ENCODE measurements around the gene MRAS. TPM values are rescaled to one million over a fixed set of nuclear protein-coding genes. Genes with fewer than 3 reads are reported as not detected.

MRAS gene
- polyA plus RNA-seq, 1 of the 3 experiments (the other 2 are of a cell fraction), result 25.0 TPM

GRCh38 chr3:138450704-138451424, 102.5 kb downstream of the MRAS start:
- no peak overlapping the region for H2AFZ ChIP-seq (ENCODE audit: low read depth)
- no peaks in the 10 kb centered on the region for H3K9me3 ChIP-seq
- H3K9ac ChIP-seq, result no peak overlapping the region
- POLR2A ChIA-PET, result no interaction called here
- no peaks in the 10 kb centered on the region for H4K20me1 ChIP-seq (ENCODE audit: insufficient read depth)
- no peaks in the 10 kb centered on the region for H3K79me2 ChIP-seq (ENCODE audit: insufficient read depth)
- TF ChIP-seq RXRA (IDR thresholded peaks at IDR 0.05; ENCODE audit: borderline replicate concordance, low read depth) (no peak), PBX3 (IDR thresholded peaks at IDR 0.05) (no peak), FOSL2 (IDR thresholded peaks at IDR 0.05; ENCODE audit: borderline replicate concordance, low read depth) (no peak), YY1 (IDR thresholded peaks at IDR 0.05; ENCODE audit: low read depth) (no peak), TAF1 (IDR thresholded peaks at IDR 0.05; ENCODE audit: borderline replicate concordance, low read depth, low read length) (no peak), TCF12 (IDR thresholded peaks at IDR 0.05) (no peak), NRF1 (IDR thresholded peaks at IDR 0.05; ENCODE audit: low read depth, low read length) (no peak), FOXJ3 (CRISPR knock-in tag; IDR thresholded peaks at IDR 0.05) (no peak), CTCF (IDR thresholded peaks at IDR 0.05) (no peak), EP300 (IDR thresholded peaks at IDR 0.05; ENCODE audit: borderline replicate concordance in 1 of 2, low read depth in 1 of 2, low read length in 1 of 2) (no peak), RFX5 (IDR thresholded peaks at IDR 0.05; ENCODE audit: low read length) (no peak), GATA2 (CRISPR knock-in tag; IDR thresholded peaks at IDR 0.05) (no peak)
- H3F3A ChIP-seq (replicated peaks; ENCODE audit: insufficient read depth), result no peaks in the 10 kb centered on the region
- no peaks in the 10 kb centered on the region for H3K27me3 ChIP-seq (ENCODE audit: insufficient read depth)
- no peak overlapping the region for H3K4me3 ChIP-seq (ENCODE audit: low read depth in 2 of 2, low read length in 1 of 2)
- H3K36me3 ChIP-seq (replicated peaks in 1 of 2; ENCODE audit: control insufficient read depth in 1 of 2, insufficient read depth in 2 of 2, low read length in 1 of 2), result no peaks in the 10 kb centered on the region
- H3K4me2 ChIP-seq, result no peak overlapping the region
- 38% methylated on average over 4 of the region's 6 CpGs for WGBS (ENCODE audit: low lambda C conversion rate)
- H3K4me1 ChIP-seq (ENCODE audit: control insufficient read depth in 1 of 2, insufficient read depth in 2 of 2, low read depth in 1 of 2, low read length in 1 of 2), result no peaks in the 10 kb centered on the region
- no peak overlapping the region for H3K27ac ChIP-seq (ENCODE audit: low read depth in 2 of 2, low read length in 1 of 2)
- CTCF ChIA-PET, result interaction anchor here (1.4 to 1.5 kb wide), 2 partner anchors 28 to 34 kb away, joined by 4 to 5 read pairs; no protein-coding TSS in a partner anchor
- H3K9me2 ChIP-seq, result no peaks in the 10 kb centered on the region
- no peak for DNase-seq

- ChIA-PET POLR2A (no interaction called here), CTCF (interaction anchor here (1.4 kb wide), 1 partner anchor 35 kb away, joined by 4 read pairs; no protein-coding TSS in a partner anchor)
- WGBS (ENCODE audit: low lambda C conversion rate), result 91% methylated on average over 26 of the region's 43 CpGs
- Histone ChIP-seq H3K79me2 (ENCODE audit: insufficient read depth) (no peaks in the 10 kb centered on the region), H3K27me3 (ENCODE audit: insufficient read depth) (no peaks in the 10 kb centered on the region), H3K27ac (ENCODE audit: low read depth in 2 of 2, low read length in 1 of 2) (no peak overlapping the region), H4K20me1 (ENCODE audit: insufficient read depth) (no peaks in the 10 kb centered on the region), H3F3A (replicated peaks; ENCODE audit: insufficient read depth) (no peaks in the 10 kb centered on the region), H3K4me2 (no peak overlapping the region), H3K4me1 (ENCODE audit: control insufficient read depth in 1 of 2, insufficient read depth in 2 of 2, low read depth in 1 of 2, low read length in 1 of 2) (no peaks in the 10 kb centered on the region), H3K9ac (no peak overlapping the region), H2AFZ (ENCODE audit: low read depth) (no peak overlapping the region), H3K36me3 (replicated peaks in 1 of 2; ENCODE audit: control insufficient read depth in 1 of 2, insufficient read depth in 2 of 2, low read length in 1 of 2) (no peaks in the 10 kb centered on the region), H3K4me3 (ENCODE audit: low read depth in 2 of 2, low read length in 1 of 2) (no peak overlapping the region), H3K9me2 (no peaks in the 10 kb centered on the region), H3K9me3 (no peaks in the 10 kb centered on the region)
- DNase-seq, result no peak
- TF ChIP-seq USF1 (IDR thresholded peaks at IDR 0.05; ENCODE audit: borderline replicate concordance, low read depth) (no peak), TCF12 (IDR thresholded peaks at IDR 0.05) (no peak), CTCF (IDR thresholded peaks at IDR 0.05) (no peak), SMC3 (IDR thresholded peaks at IDR 0.05; ENCODE audit: low read depth, low read length) (no peak), GATA2 (CRISPR knock-in tag; IDR thresholded peaks at IDR 0.05) (no peak), CHD2 (IDR thresholded peaks at IDR 0.05; ENCODE audit: low read length, partially characterized antibody) (no peak), MXI1 (IDR thresholded peaks at IDR 0.05; ENCODE audit: low read depth, low read length) (no peak), USF2 (IDR thresholded peaks at IDR 0.05; ENCODE audit: borderline replicate concordance, low read depth, low read length) (no peak), FOXM1 (IDR thresholded peaks at IDR 0.05; ENCODE audit: low read depth) (no peak), SIN3A (IDR thresholded peaks at IDR 0.05; ENCODE audit: borderline replicate concordance, low read depth, low read length) (no peak), YY1 (IDR thresholded peaks at IDR 0.05; ENCODE audit: low read depth) (no peak)
Measured at GRCh38 chr3:138451595-138452162, 103.3 kb downstream of the MRAS start.

Measured in SK-N-SH (cell line).